Hematopoietic multipotent progenitor cell treated with erythropoietin and hydrocortisone succinate and interleukin-3 and kit ligand, for 6 days (in vitro differentiated cells): Measurements from ENCODE around the gene CHRD.
"Not testable (repeated sequence)": the region's sequence is repeated elsewhere in the genome, so short reads cannot be mapped to it uniquely, and the experiment has no call there.

Experiments
- DNase-seq: peaks from one replicate; pipeline ENCODE4 v3.0.0-alpha.2; 2015

Gene CHRD

DNA sequence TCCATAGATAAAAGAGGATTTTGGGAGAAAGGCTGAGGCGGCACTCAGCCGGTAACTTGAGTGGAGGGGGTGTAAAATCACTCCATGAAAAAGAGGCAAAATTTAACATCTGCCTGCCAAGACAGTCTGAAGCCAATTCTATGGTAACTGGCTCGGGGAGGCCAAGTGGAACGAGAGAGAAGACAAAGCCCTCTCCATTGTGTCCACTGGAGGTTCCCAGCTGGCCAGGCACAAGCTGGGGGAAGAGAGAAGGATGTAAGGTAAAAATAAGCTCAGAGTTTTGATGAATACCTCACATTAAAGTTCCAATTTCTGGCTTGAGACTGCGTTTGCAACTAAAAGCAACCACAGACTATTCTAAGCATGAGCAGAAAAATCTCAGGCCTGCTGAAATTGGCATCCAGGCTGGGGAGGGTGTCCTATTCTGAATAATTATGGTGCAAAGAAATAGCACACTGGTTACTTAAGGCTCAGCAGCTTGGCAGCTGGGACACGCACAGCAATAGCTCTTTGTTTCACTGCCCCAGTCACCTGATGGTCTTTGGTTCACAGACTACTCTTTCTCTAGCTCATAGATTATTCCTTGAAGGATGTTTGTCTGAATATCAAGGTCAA lies 48.8 kb downstream of the CHRD start:
- no peak for DNase-seq

DNA sequence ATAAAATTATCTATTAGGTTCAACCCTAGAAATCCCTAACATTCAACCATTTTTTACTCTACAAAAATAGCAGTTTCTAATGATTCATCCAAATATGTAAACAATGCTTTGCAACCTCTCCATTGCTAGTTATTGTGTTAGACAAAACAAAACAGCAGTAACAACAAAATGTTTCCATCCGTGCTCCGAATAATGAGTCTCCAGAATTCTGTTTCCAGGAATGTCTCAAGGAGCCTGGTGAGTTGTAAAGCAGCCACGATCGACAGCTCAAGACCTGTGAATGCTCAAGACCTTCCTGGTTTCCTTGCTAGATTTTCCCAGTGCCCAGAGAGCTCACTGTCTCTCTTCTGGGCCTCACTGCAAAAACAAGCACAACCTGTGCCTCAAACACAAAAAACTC lies 49.9 kb downstream of the CHRD start:
- no peak for DNase-seq

GRCh38 chr3:184430940-184431339 lies 51.1 kb downstream of the CHRD start:
- no peak for DNase-seq

GRCh38 chr3:184433178-184433577 lies 53.3 kb downstream of the CHRD start:
- DNase-seq = not testable (repeated sequence)

- no peak for DNase-seq
These were observed 59.2 kb downstream of the CHRD start for GRCh38 chr3:184439096-184439495.
